Fibroblast of mammary gland (primary cell): ENCODE measurements around the gene ADCY1.
"Not testable (repeated sequence)": the region's sequence is repeated elsewhere in the genome, so short reads cannot be mapped to it uniquely, and the experiment has no call there.

Experiments used
- DNase-seq: peaks from one replicate; pipeline ENCODE4 v3.0.0-alpha.2; 2010; ENCODE audit warnings: low read depth
- H3K4me3 ChIP-seq: 2 replicates; pipeline ENCODE4 v1.5.1; 2011; ENCODE audit warnings: low read depth, mild to moderate bottlenecking, low read length, moderate library complexity; ENCODE audit not compliant: control insufficient read depth
- TF ChIP-seq, protein P1 (sequence below): conservative IDR thresholded peaks from 2 replicates; pipeline ENCODE4 v1.5.1; 2011; ENCODE audit warnings: low read depth, low read length, inconsistent platforms; ENCODE audit not compliant: control insufficient read depth, insufficient read depth

The ADCY1 gene

DNA sequence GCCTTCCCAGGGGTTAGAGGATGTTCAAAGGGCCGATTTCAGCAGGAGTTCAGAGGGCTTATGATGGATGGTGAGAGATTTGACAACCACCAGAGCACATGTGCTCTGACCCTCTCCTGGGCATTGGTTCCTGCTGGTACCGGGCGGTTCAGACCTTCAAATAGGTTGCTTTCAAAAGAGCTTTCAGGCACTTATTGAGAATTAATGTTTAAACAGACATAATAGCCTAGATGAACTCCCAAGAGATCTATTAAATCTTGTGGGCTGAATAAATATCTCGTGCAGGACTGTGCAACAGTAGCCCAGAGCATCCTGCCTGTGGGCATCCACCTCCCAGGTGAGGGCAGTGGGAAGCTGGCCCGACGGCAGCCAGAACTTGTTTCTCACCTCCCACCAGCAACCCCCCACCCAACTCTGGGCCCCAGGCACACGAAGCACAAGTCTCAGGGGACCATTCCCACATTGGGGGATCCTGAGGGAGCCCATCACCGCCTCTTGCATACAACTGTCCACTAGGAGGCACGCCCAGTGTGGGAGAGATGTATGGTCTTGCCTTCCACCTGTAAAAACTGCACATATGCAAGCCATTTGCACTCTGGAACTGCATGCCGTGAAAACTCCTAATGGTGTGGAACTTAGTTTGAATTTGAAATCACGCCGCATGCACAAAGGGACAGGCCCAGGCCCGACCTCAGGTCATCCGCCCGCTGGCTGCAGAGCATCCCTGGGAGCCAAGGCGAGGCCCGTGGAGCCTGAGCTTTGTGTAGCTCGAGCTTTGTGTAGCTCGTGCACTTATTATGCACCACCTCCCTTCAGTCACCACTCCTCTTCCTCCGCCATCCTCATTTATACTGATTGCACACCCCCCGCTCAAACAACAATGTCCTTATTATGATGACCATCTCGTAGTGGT is 147.8 kb downstream of the ADCY1 start:
- no peak for DNase-seq
- TF ChIP-seq, protein P1, sequence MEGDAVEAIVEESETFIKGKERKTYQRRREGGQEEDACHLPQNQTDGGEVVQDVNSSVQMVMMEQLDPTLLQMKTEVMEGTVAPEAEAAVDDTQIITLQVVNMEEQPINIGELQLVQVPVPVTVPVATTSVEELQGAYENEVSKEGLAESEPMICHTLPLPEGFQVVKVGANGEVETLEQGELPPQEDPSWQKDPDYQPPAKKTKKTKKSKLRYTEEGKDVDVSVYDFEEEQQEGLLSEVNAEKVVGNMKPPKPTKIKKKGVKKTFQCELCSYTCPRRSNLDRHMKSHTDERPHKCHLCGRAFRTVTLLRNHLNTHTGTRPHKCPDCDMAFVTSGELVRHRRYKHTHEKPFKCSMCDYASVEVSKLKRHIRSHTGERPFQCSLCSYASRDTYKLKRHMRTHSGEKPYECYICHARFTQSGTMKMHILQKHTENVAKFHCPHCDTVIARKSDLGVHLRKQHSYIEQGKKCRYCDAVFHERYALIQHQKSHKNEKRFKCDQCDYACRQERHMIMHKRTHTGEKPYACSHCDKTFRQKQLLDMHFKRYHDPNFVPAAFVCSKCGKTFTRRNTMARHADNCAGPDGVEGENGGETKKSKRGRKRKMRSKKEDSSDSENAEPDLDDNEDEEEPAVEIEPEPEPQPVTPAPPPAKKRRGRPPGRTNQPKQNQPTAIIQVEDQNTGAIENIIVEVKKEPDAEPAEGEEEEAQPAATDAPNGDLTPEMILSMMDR = peak; percentile 0
- H3K4me3 ChIP-seq = no peak overlapping the region

DNA sequence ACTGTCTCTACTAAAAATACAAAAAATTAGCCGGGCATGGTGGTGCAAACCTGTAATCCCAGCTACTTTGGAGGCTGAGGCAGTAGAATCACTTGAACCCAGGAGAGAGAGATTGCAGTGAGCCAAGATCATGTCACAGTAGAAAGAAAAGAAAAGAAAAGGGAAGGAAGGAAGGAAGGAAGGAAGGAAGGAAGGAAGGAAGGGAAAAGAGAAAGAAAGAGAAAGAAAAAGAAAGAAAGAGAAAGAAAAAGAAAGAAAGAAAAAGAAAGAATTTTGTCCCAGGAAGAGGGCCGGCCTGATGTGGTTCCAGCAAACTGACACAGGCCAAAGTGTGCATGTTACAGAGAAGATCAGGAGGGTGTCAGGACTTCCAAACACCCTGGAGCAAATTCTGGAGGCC is 151.1 kb downstream of the ADCY1 start:
- DNase-seq, H3K4me3 ChIP-seq: not testable (repeated sequence)

DNA sequence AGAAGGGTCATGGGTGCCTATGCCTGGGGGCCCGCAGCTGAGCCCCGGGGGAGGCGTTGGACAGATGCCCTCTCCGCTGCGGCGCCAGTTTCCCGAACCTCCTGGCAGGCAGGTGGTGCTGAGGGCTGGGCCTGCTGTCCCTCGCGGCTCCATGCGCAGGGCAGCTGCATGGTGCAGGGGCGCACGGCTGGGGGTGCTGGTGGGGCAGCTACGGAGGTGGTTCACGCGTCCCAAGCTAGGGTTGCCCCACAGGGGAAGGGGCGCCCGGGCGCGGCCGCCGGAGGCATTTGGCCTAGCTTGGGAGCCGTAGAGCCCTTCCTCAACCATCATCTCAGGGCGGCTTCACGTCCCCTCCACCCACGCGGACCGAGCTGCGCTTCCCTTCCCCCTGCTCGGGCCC is 152.7 kb downstream of the ADCY1 start:
- DNase-seq = no peak
- no peak overlapping the region for H3K4me3 ChIP-seq
- TF ChIP-seq, protein P1 = no peak

DNA sequence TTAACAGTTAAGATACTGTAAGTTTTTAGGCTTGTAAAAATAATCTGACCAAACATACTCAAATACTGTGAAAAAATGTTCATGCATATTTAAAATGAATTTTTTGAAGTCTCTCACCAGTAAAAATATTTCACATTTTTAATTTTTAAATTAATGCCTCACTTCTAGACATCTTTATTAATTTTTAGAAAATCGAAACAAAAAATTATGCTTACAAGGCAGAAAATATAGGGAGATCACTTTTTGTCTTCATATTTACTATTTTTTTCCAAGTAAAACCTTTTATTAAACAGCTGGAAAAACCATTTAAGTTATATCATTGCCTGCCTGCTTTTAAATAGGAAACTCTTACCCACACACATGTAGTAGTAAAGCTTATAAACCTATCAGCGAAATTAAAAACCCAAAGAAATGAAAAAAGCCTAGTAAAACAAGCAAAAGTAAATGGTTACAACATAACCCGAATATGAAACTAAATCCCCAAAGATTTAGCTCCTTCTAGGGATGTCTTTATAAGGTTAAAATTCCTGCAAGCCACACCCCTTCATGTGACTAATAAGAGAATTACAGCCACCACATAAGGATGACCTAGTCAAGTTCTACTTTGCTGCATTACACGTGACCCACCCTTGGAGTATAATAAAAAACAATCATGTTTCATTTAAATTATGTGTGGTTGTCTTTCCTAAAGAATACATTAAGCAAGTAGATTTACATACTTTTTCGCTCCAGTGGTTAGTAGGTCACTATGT is 157.7 kb downstream of the ADCY1 start:
- DNase-seq = peak; percentile 91

DNA sequence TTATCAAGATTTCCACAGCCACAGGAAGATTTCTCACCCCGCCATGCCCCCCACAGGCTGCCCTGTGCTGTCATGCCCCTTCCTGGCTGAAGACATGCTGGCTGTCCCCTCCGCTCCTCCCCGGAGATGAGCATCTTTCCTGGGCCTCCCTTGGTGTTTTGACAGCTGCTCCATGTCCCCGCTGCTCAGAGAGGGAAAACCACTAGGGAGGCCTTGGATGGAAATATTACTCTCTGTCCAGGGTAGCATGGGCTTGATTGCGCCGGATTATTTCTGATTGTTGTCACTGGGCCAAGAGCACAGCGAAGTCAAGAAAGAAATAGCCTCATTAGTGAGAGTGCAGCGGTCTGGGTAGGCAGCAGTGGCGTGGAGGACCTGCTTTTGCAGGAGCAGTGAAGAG is 164.8 kb downstream of the ADCY1 start:
- DNase-seq, H3K4me3 ChIP-seq: not testable (repeated sequence)

More for the DNA sequence above, 157.7 kb downstream of the ADCY1 start:
- not testable (repeated sequence) for H3K4me3 ChIP-seq

DNA sequence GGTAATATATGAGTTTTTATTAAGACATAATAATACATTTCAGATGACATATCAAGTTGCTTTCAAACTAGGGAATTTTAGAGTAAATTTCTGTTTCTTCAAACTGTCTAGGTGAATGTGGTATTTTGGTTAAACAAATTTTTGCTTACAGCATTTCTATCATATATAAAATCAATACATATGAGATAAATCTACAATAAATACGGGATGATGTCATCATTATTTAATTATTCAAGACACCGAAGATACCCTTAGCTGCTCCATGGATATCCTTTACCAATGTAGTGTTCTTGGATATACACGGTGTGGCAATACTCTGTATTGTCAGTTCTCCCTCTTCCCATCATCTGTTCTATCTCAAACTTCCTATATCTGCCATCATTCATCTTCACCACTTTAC is 166.4 kb downstream of the ADCY1 start:
- not testable (repeated sequence) for H3K4me3 ChIP-seq, DNase-seq

DNA sequence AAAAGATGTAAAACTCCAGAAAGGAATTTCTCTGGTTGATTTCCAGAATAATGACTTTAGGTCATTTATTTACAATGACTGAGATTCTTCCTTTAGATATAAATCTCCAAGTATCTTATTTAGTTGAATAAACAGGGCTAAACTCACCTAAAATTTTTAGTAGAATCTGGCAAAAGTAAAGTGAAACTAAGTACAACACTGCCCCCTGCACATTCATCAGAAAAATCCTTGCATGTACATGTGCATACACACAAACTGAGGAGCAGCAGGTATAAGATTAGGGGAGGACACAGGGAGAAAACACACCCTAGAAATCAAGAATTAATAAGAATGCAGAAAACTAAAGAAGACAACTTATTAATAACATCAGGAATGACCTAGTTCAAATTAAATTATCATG is 174.8 kb downstream of the ADCY1 start:
- peak; percentile 41 for DNase-seq
- TF ChIP-seq, protein P1 = peak; percentile 22
- H3K4me3 ChIP-seq = not testable (repeated sequence)

DNA sequence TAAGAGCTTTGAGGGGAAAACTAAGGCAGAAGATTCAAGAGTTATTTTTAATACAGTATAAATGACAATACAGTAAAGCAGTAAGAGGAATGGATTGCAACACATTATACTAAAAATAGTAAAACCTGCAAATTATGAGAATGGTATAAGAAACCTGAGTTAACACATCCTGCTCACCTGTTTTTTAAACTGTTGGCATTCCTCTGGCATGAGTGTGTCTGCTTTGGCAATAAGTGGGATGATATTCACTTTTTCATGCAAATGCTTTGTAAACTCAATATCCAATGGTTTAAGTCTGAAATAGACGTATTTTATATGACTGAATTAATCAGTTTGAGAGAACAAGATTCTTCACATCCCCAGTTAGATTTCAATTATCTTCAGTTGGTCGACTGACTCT is 177.2 kb downstream of the ADCY1 start:
- H3K4me3 ChIP-seq, DNase-seq: not testable (repeated sequence)

DNA sequence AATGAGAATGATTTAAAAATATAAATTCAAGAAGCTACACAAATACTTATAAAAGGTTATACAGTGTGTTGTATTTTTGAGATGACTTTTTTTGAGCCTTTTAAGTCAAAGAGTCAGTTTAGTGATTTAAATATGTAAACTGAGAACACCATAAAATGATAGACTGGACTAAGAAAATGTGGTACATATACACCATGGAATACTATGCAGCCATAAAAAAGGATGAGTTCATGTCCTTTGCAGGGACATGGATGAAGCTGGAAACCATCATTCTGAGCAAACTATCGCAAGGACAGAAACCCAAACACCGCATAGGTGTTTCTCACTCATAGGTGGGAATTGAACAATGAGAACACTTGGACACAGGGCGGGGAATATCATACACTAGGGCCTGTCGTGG is 182.2 kb downstream of the ADCY1 start:
- not testable (repeated sequence) for H3K4me3 ChIP-seq, DNase-seq

DNA sequence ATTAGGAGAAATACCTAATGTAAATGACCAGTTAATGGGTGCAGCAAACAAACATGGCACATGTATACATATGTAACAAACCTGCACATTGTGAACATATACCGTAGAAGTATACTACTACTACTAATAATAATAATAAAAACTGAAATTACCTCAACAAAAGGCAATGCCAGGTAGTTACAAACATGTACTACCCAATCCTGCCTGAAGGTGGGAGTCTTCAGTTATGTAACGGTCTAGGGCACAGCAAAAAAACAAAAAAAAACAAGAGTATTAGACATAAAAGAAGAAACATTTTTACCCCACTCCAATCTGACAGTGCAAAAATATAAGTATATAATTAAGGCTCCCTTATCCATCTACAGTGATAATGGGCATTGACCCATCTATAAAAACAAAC is 182.6 kb downstream of the ADCY1 start:
- TF ChIP-seq, protein P1 = peak; percentile 36
- not testable (repeated sequence) for H3K4me3 ChIP-seq, DNase-seq

DNA sequence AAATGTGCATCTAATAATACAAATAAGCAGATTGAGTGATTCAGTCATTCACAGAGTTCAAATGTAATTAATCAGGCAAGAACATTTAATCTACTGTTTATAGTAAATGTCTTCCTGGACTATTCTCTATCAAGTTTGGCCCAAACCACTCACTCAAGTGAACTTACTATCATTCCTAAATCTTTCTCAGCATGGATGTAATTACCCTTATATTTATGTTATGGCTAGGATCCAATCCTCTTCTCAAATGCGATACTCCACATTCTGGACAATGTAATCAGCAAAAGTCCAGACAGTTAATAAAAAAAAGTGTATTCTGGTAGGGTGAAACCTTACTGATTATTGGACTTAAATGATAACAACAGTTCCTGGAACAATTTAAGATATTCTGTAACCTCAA is 185.3 kb downstream of the ADCY1 start:
- not testable (repeated sequence) for DNase-seq, H3K4me3 ChIP-seq

DNA sequence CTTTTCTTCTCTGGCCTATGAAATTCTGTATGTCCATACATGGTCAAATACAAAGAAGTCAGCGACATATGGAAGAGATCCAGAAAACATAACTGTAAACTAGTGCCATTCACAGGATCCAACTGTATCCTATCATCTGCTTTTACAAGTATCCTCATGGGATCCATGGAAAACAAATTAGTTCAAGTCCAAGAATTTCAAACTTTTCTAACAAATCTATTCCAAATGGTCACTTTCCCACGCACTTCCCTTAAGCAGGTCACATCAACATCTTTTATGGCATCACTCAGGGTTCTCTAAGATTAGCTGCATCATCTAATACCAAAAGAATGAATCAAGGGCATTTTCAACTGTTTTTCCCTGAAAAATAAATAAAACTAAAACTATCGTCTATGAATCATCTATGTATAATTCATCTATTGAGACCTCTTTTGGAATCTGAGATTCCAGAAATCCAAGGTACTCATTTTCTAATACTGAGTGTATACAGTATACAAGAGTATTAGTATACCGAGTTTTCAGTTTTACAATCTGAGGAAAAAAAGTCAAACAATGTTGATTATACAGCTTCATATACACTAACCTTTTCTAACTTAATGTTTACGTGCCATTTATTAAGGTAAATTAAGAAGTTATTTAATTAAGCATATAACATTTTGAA is 187.5 kb downstream of the ADCY1 start:
- DNase-seq = peak; percentile 99
- not testable (repeated sequence) for H3K4me3 ChIP-seq
